ENCODE data around the gene CCP110.
A peak's percentile ranks its signal among the peaks of the same experiment; 100 is the strongest.

CCP110 gene

GRCh38 chr16:19513377-19514053 is 10.2 kb upstream of the CCP110 start:
- DNase-seq, result no peak

GRCh38 chr16:19515757-19516156 is 8.0 kb upstream of the CCP110 start:
- no peak for DNase-seq

GRCh38 chr16:19517424-19518089 is 6.2 kb upstream of the CCP110 start:
- DNase-seq, result peak; percentile 79

- no peak for DNase-seq
Measured at GRCh38 chr16:19518388-19518787, 5.4 kb upstream of the CCP110 start.

- peak; percentile 42 for DNase-seq
Measured at GRCh38 chr16:19520861-19521331, 2.8 kb upstream of the CCP110 start.

GRCh38 chr16:19521471-19522396 is 2.0 kb upstream of the CCP110 start, which contains the start of gene GDE1:
Gene GDE1 (minus strand): TSS chr16:19522098. CDS start chr16:19521964, 134 bp downstream.
- peak; percentile 96 for DNase-seq

- DNase-seq, result no peak
Measured at GRCh38 chr16:19522397-19522732, 1.4 kb upstream of the CCP110 start.

GRCh38 chr16:19522760-19523159 is 982 bp upstream of the CCP110 start:
- no peak for DNase-seq

- no peak for DNase-seq
Measured at GRCh38 chr16:19523184-19523558, 571 bp upstream of the CCP110 start.

- DNase-seq, result no peak
Measured at GRCh38 chr16:19524356-19524615, 544 bp downstream of the CCP110 start.

GRCh38 chr16:19524616-19525384 is 1.1 kb downstream of the CCP110 start:
- DNase-seq, result no peak

- DNase-seq, result no peak
Measured at GRCh38 chr16:19525385-19525723, 1.6 kb downstream of the CCP110 start.

- DNase-seq, result no peak
Measured at GRCh38 chr16:19527161-19527560, 3.4 kb downstream of the CCP110 start.

- no peak for DNase-seq
Measured at GRCh38 chr16:19528666-19529065, 4.9 kb downstream of the CCP110 start.

- DNase-seq, result no peak
Measured at GRCh38 chr16:19532601-19533000, 8.9 kb downstream of the CCP110 start.

GRCh38 chr16:19540241-19540970 is 16.7 kb downstream of the CCP110 start:
- no peak for DNase-seq

- DNase-seq, result no peak
Measured at GRCh38 chr16:19542138-19542821, 18.5 kb downstream of the CCP110 start.

GRCh38 chr16:19543278-19543996 is 19.7 kb downstream of the CCP110 start:
- DNase-seq, result peak; percentile 47

- no peak for DNase-seq
Measured at GRCh38 chr16:19548144-19548543, 24.4 kb downstream of the CCP110 start.

GRCh38 chr16:19549673-19550072 is 25.9 kb downstream of the CCP110 start:
- peak; percentile 47 for DNase-seq
